Epithelial cell of proximal tubule (primary cell): Measurements from ENCODE around the gene HAPSTR1. TPM values are rescaled to one million over a fixed set of nuclear protein-coding genes. Genes with fewer than 3 reads are reported as not detected.
"Not testable (repeated sequence)": the region's sequence is repeated elsewhere in the genome, so short reads cannot be mapped to it uniquely, and the experiment has no call there.

Experiments
- DNase-seq: peaks from one replicate; pipeline ENCODE4 v3.0.0-alpha.2; 2011; ENCODE audit warnings: low read depth
- H3K4me3 ChIP-seq: 2 replicates; pipeline ENCODE4 v1.5.1; 2011; ENCODE audit warnings: low read depth, mild to moderate bottlenecking, low read length
- total RNA-seq: library from RNA; depleted of rRNA; stranded (reverse); fragments of >200 nt; gene quantifications from 2 replicates; pipeline ENCODE4 v1.2.3, GENCODE V29; 2015
- TF ChIP-seq, protein P1 (sequence below): conservative IDR thresholded peaks from 2 replicates; pipeline ENCODE4 v1.5.1; 2012; ENCODE audit warnings: low read depth, mild to moderate bottlenecking, low read length

HAPSTR1 gene
- total RNA-seq, 1 donor from 2014 or later: 39.3 TPM

DNA sequence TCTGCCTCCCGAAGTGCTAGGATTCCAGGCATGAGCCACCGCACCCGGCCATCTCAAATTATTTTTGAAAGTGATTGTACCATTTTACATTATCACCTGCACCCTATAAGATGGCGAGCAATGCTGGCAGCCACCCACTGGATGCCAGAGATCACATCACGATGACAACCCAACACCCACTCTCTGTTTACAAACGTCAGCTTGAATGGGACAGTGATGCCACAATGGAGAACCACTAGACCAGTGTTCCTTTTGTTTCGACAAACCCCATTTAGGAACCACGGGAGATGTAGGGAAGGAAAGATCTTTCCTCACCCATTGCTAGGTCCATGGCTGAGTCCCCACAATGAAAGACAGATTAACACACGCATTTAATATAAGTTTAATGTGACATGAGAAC is 20.1 kb upstream of the HAPSTR1 start:
- no peak for DNase-seq
- TF ChIP-seq, protein P1, sequence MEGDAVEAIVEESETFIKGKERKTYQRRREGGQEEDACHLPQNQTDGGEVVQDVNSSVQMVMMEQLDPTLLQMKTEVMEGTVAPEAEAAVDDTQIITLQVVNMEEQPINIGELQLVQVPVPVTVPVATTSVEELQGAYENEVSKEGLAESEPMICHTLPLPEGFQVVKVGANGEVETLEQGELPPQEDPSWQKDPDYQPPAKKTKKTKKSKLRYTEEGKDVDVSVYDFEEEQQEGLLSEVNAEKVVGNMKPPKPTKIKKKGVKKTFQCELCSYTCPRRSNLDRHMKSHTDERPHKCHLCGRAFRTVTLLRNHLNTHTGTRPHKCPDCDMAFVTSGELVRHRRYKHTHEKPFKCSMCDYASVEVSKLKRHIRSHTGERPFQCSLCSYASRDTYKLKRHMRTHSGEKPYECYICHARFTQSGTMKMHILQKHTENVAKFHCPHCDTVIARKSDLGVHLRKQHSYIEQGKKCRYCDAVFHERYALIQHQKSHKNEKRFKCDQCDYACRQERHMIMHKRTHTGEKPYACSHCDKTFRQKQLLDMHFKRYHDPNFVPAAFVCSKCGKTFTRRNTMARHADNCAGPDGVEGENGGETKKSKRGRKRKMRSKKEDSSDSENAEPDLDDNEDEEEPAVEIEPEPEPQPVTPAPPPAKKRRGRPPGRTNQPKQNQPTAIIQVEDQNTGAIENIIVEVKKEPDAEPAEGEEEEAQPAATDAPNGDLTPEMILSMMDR: no peak
- H3K4me3 ChIP-seq: no peak overlapping the region

DNA sequence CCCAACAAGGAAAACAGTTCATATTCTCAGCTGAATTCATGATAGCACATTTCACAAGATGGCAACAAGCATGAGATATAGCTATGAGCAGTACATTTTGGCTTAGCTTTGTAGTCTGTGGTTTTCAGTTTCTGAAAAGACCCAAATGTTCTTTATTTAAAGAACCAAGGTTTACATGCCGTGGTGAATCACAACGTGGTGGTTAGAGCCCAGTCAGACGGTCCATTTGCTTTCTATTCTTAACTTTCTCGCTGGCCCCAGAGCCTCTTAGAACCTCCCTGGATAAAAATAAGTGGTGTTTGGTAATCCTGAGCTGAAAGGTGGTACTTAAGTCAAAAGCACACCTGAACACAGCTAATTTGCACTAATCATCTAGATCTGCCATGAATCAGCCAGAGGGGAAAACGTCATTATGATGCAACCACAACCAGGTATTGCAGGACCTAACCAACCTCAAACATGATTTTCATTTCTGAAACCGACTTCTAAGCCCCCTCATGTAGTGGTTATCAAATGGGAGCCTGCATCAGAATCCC is 18.6 kb upstream of the HAPSTR1 start:
- no peak for DNase-seq
- no peak overlapping the region for H3K4me3 ChIP-seq
- TF ChIP-seq, protein P1: no peak

DNA sequence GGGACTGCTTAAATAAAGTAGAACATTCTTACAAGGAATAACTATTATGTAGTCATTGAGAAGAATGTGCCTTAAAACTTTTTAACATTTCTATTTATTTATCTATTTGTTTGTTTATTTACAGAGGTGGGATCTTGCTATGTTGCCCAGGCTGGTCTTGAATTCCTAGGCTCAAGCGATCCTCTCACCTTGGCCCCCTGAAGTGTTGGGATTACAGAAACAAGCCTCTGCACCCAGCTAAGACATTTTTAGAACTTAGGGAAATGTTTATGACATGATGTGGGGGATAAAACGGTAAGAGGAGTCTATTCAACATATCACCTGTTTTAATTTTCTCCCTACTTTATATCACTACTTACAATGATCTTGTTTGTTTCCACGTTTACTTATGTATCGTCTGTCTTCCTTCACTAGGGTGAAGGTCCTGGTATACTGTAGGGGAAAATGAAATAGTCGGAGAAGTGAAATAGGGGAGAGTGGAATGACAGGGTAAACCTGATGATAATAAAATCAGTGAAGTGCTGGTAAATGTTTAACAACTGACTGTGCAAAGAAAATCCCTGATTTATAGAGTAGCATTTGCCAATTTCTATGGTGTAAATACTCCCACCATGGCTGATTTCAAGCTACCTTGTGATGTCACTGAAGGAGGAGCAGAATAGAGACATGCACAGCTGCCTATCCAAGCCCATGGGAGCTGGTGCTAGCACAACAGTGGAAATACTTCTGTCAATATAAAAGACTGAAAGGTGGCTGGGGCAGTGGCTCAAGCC is 16.0 kb upstream of the HAPSTR1 start:
- no peak for DNase-seq
- TF ChIP-seq, protein P1: no peak
- H3K4me3 ChIP-seq: no peak overlapping the region

DNA sequence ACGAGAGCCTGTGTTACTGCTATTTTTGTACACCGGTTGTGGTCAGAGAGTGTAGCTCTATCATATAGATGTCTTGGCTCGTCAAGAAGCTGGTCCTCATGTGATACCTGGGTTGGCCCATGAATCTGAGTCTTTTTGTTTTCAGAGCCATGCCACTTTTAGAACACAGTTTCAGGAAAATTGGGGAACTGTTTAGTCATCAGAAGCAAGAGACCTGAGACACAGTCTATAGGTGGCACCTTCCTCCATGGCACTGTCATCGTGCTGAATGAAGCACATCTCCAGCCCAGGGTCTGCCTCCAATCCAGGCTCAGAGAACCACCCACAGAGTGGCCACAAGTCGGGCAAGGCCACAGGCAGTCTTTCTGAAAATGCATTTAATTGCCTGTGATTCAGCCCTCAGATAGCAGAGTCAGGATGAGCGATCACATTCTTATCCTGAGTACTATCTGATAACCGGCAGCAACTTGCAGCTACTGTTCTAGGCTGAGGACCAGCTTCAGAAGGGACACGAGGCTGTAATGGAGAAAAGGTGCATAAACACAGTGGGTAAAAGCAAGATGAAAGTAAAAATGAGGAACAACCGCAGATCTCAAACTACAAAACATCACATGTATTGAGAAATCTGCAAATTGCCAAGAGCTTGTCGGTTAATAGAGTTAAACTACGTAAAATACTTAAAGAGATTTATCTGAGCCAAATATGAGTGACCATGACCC is 14.2 kb upstream of the HAPSTR1 start:
- H3K4me3 ChIP-seq: no peak overlapping the region
- no peak for DNase-seq
- TF ChIP-seq, protein P1: no peak

DNA sequence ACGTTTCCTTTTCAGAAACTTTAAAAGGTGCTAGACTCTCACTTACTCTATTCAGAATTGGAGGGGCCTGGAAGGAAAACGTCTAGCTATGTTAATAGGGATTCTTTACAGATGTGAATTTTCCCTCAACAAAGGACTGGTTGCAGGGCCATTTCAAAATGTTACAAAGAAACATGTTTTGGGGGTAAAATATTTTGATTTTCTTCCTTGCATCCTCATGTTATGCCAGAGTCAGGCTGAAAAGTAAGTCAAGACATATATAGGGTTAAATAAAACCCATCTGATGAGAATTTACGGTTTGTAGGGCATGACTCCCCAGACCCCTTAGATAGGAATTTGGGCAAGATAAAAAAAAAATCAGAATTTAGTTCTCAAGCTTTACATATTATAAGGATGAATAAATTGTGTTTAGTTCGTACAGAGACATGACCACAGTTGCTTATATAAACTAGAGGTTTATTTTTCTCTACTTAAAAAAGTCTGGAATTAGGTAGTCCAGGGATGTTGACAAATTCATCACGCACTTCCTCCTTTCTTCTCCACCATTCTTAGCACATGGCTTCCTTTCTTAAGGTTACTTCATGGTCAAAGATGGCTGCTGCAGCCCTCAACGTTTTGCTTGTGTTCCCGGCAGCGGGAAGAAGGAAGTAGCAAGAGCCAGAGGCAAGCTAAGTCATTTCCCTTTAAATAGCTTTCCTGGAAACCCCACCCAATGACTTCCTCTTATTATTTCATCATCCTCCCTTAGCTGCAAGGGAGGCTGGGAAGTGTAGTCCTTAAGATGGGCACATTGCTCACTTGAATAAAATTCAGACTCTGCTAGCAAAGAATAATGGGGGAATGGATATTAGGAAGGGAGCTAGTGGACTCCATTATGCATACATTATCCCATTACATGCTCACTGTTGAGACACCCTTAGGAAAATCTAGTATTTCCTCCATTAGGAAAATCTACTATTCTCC is 12.7 kb upstream of the HAPSTR1 start:
- not testable (repeated sequence) for DNase-seq, H3K4me3 ChIP-seq

DNA sequence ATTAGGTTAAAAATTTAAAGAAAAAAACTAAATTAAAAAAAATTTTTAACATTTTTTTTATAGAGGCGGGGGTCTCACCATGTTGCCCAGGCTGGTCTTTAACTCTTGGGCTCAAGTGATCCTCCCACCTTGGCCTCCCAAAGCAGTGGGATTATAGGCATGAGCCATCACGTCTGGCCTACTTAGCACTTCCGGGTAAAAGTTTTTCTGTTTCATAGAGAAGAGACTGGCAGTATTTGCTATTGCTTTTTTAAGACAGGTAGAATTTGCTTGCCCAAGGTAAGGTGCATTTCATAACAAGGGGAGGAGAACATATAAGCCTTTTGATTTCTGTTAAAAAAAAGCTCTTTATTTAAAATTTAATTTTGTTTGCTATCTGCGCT is 12.0 kb upstream of the HAPSTR1 start:
- TF ChIP-seq, protein P1: no peak
- no peak overlapping the region for H3K4me3 ChIP-seq
- no peak for DNase-seq

DNA sequence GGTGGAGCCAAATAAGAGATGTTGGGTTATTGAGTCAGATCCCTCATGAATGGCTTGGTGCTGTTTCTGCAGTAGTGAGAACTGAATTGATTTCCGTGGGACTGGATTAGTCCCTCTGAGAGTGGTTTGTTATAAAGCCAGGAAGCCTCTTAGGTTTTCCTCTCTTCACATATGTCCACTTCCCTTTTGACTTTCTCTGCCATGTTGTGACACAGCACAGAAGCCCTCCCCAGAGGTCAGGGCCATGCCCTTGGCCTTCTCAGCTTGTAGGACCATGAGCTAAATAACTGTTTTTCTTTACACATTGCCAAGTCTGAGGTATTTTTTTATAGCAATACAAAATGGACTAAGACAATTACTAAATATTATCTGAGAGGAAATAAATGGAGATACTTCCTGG is 10.3 kb upstream of the HAPSTR1 start:
- no peak overlapping the region for H3K4me3 ChIP-seq
- DNase-seq: no peak
- TF ChIP-seq, protein P1: no peak
